Effector CD4-positive, alpha-beta T cell (primary cell): ENCODE results near the gene INCA1. TPM values are rescaled to one million over a fixed set of nuclear protein-coding genes. Genes with fewer than 3 reads are reported as not detected.
A peak's percentile ranks its signal among the peaks of the same experiment; 100 is the strongest.
"Not testable (repeated sequence)": the region's sequence is repeated elsewhere in the genome, so short reads cannot be mapped to it uniquely, and the experiment has no call there.

Experiments used
- DNase-seq: peaks from one replicate; pipeline ENCODE4 v3.0.0-alpha.2; 2020
- total RNA-seq: gene quantifications from one replicate; lab custom pipeline; 2026; lab: John Stamatoyannopoulos, UW

Gene INCA1, protein sequence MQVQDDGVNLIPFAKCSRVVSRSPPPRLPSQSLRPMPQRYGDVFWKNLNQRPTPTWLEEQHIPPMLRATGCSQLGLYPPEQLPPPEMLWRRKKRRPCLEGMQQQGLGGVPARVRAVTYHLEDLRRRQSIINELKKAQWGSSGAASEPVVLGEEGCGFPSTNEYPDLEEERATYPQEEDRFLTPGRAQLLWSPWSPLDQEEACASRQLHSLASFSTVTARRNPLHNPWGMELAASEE
- not detected for total RNA-seq

DNA sequence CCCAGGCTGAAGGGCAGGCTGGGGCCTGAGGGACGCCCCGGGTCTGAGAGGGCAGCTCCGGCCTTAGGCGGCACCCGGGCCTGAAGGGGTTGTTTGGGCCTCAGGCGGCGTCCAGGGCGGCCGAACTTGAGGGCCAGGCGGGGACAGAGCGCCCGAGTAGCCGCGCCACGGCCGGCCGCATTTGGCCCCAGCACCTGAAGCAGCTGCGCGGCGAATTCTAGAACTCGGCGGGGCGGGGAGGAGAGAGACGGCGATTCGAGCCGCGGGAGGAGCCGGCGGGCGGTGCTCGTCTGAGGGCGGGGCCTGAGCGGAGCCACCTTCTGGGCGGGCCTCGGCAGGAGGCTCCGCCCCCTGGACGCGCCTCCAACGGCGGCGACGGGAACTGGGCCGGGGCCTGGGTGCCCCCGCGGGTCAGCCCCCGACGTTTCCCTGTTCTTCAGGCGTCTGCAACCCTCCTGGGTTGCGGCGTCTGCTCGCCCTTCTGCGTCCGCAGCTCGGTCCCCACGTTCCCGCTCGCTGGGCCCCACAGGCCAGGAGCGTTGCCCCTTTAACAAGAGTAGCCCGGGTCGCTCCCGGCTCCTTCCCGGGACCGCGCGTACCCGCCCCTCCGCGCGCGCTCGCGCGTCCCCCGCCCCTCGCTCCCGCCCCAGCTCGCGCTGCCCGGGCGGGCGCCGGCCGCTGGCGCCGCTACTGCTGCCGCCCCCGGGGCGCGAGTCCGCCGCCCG lies at the start of gene INCA1, which contains the start of gene KIF1C:
Gene INCA1, minus strand, starts transcription at position 221 of the 725 bp plus-strand sequence. CDS start 3,085 bp downstream, outside the sequence.
Gene KIF1C, plus strand, starts transcription at position 649 of the 725 bp plus-strand sequence. CDS start 2,297 bp downstream, outside the sequence.
- DNase-seq, result peak; percentile 85

DNA sequence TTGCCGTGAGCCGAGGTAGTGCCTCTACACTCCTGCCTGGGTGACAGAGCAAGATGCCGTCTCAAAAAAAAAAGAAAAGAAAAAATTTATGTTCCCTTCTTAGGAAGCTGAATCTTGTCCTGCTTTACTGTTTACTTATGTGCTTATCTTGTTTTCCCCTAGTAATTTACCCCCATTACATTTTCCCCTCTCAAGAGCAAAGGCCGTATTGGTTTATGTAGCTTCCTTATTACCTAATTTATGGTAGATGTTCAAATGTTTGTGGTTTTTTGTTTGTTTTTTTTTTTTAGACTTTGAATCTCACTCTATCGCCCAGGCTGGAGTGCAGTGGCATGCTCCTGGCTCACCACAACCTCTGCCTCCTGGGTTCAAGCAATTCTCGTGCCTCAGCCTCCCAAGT lies 48.2 kb upstream of the INCA1 start:
- DNase-seq, result no peak

DNA sequence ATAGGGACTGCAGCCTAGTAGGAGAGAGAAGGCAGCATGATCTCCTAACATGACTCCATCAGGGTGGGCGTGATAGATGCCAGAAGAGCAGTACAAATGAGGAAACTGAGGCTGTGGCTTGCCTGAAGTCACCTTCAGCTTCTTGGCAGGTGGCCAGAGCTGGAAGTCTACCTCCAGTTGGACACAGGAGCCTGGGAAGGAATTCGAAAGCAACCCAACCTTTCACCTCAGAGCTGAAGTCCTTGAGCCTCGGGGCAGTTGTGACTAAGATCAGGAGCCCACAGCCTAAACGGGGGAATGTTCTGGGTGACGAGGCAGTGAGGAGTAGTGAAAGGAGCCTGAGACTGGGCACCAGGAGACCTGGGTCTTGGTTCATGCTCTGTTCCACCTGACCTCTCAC lies 47.3 kb upstream of the INCA1 start:
- no peak for DNase-seq

DNA sequence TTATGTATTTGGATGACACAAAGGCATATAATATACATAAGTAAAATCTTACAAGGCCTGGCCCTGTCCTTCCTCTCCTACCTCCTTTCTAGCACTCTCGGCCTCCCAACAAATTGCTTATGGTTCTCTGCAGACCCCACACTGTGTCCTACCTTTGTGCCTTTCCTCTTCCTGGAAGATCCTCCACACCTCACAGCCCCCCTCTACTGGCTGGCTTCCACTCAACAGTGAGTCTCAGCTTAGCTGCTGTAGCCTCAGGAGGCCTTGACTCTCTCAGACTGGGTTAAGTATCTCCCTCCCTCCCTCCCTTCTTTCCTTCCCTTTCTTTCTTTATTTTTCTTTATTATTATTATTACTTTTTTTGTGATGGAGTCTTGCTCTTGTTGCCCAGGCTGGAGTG lies 46.2 kb upstream of the INCA1 start:
- DNase-seq, result no peak

DNA sequence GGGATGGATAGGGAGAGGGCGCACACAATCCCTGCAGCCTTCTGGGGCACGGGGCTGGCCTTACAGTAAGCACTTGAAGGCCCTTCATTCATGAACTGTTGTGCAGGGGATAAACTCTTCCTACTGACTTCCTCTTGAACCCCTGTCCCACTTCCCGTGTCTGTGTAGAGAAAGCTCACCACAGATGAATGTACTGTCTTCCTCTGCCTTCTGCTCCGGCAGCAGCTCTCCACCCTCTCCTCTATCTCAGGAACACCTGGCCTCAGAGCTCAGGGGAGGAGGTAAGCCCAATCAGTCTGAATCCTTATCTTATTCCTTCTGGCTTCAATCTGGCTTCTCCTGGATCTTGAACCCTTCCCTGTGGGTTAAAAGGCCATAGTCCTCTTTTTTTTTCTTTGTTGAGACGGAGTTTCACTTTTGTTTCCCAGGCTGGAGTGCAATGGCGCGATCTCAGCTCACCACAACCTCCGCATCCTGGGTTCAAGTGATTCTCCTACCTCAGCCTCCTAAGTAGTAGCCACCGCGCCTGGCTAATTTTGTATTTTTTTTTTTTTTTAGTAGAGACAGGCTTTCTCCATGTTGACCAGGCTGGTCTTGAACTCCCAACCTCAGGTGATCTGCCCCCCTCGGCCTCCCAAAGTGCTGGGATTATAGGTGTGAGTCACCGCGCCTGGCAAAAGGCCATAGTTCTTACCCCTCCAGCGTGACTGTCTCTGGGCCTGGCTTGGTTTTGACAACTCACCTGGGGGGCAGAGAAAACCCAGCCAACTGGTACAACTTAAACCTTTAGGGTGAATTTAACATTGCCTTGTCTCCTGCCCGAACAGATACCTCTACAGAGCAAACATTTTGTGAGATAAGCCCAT lies 45.1 kb upstream of the INCA1 start:
- no peak for DNase-seq

DNA sequence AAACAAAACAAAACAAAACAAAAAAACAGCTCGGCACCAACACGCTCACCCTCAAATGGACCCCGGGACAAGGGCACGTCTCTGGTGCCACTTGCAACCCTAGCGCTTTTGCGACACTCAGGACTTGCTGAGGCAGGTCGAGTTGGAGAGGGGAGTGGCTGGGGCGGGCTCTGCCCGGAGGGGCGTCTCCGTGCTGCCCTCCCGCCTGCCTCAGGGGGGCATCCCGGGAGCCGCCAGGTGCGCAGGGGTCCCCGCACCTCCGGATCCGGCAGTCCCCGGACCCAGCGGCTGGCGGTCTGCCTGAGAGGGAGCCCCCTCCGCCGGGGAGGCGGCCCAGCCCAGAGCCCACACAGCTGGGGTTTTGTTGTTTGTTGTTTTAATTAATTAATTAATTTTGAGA lies 38.0 kb upstream of the INCA1 start, which contains the start of gene SLC52A1:
Gene SLC52A1, minus strand, starts transcription at position 112 of the 400 bp plus-strand sequence. CDS start 820 bp downstream, outside the sequence.
- no peak for DNase-seq

DNA sequence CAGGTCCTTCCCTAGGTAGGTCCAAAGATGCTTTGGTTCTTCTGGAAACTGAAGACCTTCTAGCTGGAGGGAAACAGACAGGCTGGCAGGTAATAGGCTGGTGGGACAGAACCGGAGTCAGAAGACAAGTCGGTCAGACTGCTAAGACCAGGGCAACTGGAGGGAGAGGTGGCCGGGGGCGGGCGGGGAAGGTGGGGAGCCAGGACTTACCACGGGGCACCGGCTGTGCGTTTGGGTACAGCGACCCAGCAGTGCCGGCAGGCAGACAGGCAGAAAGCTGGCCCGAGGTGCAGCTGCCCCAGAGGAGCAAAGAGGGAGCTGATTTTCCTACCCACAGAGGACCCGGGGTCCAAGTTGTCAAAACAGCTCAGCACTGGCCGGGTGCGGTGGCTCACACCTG lies 37.3 kb upstream of the INCA1 start:
- no peak for DNase-seq

DNA sequence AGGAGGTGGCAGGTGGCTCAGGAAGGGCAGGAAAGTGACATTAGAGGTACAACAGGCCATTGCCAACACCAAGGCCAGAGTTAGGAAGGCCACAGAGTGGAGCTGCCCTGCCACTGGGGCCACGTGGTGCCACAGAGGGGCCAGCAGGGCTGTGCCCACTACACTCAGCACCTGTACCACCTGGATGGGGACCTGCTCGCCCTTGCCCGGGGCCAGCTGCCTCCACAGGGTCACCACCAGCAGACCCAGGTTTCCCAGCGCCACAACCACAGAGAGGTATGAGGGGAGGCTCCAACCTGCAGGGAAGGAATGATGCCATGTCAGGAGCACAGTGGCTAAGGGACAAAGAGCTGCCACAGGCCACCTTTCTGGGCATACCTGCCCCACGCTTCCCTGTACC lies 36.7 kb upstream of the INCA1 start:
- DNase-seq, result no peak

DNA sequence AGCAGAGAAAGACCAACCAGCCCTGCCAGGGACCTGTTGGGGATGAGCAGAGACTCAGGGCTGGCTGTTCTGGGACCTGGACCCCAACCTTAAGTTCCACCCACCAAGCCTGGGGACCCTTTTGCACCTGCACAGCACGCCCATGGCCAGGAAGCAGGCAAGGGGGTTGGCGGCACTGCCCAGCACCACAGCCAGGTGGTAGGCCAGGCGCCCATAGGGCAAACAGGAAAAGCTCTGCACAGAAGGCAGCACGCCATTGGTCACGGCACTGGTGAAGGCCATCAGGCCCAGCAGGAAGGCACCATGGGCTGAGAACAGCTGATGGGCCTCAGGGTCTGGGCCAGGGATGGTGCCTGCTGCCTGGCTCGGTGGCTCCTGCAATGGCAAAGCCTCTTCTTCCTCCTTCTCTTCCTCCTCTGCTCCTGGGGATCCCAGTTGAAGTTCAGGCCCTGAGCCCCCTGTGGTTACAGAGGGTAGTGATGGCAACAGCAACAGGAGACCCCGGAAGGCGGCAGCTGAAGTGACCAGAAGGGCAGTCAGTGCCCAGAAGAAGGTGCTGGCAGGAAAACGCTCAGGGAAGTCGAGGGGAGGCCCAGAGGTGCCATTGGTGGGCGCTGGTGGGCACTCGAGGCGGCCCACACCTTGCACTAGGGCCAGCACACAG lies 36.2 kb upstream of the INCA1 start:
- no peak for DNase-seq

DNA sequence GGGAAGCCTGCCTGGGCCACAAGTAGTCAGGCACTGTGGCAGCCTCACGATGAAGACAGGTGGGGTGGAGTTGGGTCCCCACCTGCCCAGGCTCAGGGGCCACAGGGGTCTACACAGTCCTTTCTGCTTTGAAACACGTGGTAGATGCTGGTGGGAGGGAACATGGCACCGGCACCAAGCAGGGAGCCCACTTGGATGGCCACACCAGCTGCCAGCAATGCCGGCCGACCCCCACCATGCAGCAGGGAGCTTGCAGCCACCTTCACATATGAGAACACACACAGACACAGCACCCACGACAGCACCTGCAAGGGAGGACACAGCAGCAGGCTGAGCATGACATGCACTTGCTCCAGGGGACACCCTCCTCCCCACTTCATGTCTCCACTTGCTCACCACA lies 35.5 kb upstream of the INCA1 start:
- no peak for DNase-seq

DNA sequence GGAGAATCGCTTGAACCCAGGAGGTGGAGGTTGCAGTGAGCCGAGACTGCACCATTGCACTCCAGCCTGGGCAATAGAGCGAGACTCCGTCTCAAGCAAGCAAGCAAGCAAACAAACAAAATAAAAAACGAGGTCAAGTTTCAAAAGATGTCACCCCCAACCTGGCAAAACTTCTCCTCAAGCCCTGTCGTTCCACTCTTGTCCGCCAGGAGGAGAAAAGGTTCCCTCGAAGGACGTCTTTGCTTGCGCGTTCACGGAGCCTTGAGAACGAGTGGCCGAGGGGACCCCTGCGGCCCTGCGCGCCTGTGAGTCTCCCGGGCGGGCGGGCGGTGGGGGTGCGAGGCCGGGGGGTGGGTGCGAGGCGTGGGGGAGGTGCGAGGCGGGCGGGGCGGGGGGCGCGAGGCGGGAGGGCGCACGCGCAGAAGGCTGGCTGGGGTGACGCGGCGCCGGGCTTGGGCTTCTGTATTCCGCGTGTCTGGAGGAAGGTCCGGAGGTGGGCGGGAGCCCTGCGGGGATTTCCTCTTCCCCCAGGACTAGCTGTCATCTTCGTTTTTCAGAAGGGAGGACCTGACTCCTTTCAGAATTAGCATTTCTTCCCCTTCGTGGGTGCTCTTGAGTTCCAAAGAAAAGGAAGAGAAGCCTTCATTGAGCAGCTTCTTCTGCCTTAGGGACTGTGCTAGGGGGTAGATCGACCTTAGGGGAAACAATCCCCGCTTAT lies 34.2 kb upstream of the INCA1 start:
- peak; percentile 78 for DNase-seq

DNA sequence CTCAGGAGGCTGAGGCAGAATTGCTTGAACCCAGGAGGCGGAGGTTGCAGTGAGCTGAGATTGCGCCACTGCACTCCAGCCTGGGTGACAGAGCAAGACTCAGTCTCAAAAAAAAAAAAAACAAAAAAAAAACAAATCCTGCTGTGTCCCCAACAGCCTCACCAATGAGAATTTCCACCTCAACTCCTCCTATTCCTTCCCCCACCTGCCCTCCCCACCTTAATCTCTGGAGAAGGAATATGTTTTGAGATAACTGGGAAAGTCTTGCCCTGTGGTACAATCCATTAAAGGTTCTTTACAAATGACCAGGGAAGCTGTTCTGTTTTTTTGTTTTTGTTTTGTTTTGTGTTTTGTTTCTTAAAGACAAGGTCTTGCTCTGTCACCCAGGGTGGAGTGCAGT lies 32.8 kb upstream of the INCA1 start:
- DNase-seq, result not testable (repeated sequence)

DNA sequence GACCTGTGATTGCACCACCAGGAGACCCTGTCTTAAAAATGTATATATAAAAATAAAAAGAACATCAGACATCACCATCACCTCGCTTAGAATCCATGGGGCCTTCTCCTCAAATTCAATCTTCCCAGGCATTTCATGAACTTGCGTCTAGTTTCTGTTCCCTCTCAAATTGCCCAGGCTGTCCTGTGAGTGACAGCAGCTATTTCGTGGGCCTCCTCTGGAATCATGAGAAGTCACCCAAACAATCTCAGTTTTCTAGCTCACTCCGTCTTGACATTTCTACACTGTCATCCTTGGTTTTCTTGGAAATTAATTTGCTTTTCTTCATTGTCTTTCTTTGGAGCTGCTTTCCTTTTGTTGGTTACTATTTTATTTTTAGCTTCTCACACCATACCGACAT lies 30.6 kb upstream of the INCA1 start:
- DNase-seq, result no peak

DNA sequence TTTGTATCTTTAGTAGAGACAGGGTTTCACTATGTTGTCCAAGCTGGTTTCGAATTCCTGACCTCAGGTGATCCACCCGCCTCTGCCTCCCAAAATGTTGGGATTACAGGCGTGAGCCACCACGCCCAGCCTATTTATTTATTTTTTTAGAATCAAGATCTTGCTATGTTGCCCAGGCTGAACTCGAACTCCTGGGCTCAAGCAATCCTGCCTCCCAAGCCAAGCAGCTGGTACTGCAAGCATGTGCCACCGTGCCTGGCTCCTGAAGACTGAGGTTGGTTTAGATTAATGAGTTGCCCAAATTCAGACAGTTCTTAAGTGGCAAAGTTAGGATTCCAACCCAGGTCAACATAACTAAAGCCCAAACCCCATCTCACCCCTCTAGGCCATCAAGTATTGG lies 30.0 kb upstream of the INCA1 start:
- no peak for DNase-seq

DNA sequence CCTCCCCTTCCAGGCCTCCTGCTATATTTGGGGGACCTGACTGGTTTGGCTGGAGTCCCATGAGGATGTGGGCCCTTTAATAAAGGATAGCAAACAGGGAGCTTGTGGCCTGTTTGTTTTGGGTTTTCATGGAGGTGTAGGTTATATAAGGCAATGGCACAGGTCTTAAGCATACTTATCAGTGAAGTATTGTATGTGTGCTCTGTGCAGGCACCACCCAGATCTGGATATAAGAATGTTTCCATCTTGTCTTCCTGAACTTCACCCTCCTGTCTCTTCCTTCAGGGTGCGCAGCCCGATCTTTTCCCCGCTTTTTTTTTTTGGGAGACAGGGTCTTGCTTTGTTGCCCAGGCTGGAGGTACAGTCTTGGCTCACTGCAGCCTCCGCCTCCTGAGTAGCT lies 27.3 kb upstream of the INCA1 start:
- no peak for DNase-seq

DNA sequence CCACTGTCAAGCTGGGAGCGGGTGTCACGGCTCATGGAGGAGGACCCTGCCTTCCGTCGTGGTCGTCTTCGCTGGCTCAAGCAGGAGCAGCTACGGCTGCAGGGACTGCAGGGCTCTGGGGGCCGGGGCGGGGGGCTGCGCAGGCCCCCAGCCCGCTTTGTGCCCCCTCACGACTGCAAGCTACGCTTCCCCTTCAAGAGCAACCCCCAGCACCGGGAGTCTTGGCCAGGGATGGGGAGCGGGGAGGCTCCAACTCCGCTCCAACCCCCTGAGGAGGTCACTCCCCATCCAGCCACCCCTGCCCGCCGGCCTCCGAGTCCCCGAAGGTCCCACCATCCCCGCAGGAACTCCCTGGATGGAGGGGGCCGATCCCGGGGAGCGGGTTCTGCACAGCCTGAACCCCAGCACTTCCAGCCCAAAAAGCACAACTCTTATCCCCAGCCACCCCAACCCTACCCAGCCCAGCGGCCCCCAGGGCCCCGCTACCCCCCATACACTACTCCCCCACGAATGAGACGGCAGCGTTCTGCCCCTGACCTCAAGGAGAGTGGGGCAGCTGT lies 26.3 kb upstream of the INCA1 start:
- DNase-seq, result no peak

DNA sequence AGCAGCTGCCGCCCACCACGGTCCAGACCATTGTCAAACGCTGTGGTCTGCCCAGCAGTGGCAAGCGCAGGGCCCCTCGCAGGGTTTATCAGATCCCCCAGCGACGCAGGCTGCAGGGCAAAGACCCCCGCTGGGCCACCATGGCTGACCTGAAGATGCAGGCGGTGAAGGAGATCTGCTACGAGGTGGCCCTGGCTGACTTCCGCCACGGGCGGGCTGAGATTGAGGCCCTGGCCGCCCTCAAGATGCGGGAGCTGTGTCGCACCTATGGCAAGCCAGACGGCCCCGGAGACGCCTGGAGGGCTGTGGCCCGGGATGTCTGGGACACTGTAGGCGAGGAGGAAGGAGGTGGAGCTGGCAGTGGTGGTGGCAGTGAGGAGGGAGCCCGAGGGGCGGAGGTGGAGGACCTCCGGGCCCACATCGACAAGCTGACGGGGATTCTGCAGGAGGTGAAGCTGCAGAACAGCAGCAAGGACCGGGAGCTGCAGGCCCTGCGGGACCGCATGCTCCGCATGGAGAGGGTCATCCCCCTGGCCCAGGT lies 24.9 kb upstream of the INCA1 start:
- DNase-seq, result no peak

DNA sequence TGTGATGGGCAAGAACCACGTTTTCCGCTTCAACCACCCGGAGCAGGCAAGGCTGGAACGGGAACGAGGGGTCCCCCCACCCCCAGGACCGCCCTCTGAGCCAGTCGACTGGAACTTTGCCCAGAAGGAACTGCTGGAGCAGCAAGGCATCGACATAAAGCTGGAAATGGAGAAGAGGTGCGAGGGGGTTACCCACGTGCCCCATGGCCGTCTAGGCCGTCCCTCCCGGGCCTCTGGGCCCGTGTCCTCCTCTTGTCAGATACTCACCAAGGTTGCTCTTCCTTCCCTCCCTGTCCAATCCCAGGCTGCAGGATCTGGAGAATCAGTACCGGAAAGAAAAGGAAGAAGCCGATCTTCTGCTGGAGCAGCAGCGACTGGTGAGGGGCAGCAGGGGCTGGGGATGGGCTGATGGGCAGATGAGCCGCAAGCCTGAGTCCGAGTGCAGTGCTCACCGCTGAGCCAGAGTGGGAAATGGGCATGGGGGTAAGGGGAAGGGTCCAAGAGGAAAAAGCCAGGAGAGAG lies 23.2 kb upstream of the INCA1 start:
- no peak for DNase-seq

DNA sequence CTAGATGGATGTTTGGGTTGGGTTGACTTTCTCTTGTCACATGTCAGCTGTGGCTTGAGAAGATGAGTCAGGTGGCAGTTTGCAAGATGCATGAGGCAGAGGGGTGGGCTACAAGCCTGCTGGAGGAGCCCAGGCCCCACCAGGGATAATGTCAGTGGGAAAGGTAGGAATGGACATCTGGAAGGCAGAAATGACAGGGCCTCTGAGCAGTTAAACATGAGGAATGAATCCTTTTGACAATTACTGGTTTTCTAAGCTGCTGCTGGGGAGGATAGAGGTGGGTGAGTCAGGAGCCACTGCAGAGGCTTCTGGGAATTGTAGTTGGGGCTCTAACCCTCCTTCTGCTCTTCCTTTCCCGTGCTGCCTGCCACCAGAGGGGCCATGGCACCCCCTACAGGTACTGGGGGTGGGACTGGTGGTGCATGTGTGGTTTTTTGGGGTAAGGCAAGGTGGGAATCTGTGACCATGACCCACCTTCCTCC lies 22.2 kb upstream of the INCA1 start:
- no peak for DNase-seq

DNA sequence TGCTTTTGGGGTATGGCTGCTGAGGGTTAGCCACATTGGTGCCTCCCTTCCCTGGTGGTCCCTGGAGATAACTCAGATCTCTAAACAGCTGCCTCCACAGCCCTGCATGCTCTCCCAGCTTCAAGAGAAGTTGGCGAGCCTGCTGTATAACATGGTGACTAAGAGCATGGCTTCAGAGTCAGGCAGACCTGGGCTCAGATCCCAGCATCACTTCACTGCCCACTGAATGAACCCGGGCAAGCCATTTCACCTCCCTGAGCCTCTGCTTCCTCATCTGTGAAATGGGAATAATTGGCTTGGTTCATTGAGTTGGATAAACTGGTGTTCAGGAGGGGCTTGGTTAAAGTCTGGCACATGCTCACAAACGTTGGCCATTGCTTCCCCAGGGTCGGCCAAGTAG lies 17.0 kb upstream of the INCA1 start:
- no peak for DNase-seq

DNA sequence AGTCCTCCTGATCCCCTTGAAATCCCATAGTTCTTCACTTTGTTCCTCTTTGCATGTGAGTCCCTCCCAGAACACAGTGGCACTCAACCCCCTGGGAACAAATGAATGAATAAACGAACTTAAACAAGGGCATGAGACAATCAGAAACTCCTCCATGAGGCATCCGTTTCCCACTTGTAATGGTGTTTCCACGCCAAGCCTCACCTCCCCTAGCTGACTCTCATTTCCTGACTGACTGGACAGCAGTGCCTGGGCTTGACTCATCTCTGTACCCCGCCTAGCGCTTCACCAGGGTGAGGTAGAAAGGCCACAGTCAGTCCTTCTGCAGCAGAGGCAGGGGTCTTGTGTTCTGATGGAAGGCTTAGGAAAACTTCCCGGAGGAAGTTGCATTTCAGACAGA lies 14.6 kb upstream of the INCA1 start:
- DNase-seq, result no peak
